HepG2 (cell line): ENCODE data around the gene PLLP. TPM values are rescaled to one million over a fixed set of nuclear protein-coding genes. Genes with fewer than 3 reads are reported as not detected.

Experiments
- ATF7-NPFF ChIP-seq: sonication (generic); formaldehyde crosslinking; IDR thresholded peaks from 2 replicates; pipeline ENCODE4 v1.8.1; 2023; ENCODE audit warnings: mild to moderate bottlenecking, low read depth, missing genetic modification reagents, moderate library complexity
- CBX1 ChIP-seq: IDR thresholded peaks from one replicate; pipeline ENCODE4 v1.6.1; 2016; ENCODE audit warnings: antibody characterized with exemption, low read depth
- GLI4 ChIP-seq: sonication (generic); formaldehyde crosslinking; IDR thresholded peaks from 2 replicates; pipeline ENCODE4 v1.5.1; 2020; ENCODE audit warnings: missing genetic modification reagents, mild to moderate bottlenecking, moderate library complexity, borderline replicate concordance
- HMG20A ChIP-seq: IDR thresholded peaks from 2 replicates; pipeline ENCODE4 v1.6.1; 2016; ENCODE audit warnings: borderline replicate concordance
- KLF15 ChIP-seq: sonication (generic); formaldehyde crosslinking; IDR thresholded peaks from 2 replicates; pipeline ENCODE4 v1.8.1; 2023; ENCODE audit warnings: borderline replicate concordance, mild to moderate bottlenecking, inconsistent platforms, missing genetic modification reagents, mixed read lengths
- LCORL ChIP-seq, 2 experiments: fragments of 450-650 bp in 1 of 2; sonication (generic) in 1 of 2; formaldehyde crosslinking in 1 of 2; IDR thresholded peaks; 2 replicates each; pipeline versions ENCODE4 v1.5.0 to v1.6.1; 2017 to 2020; ENCODE audit warnings: antibody characterized with exemption in 1 of 2, missing genetic modification reagents in 1 of 2
- MEF2D ChIP-seq: sonication (generic); formaldehyde crosslinking; IDR thresholded peaks from 2 replicates; pipeline ENCODE4 v1.5.1; 2020; ENCODE audit warnings: mild to moderate bottlenecking, missing genetic modification reagents
- RBM22 ChIP-seq: fragments of 200-400 bp; formaldehyde crosslinking; optimal IDR thresholded peaks from 2 replicates; pipeline ENCODE3; 2017; ENCODE audit warnings: mild to moderate bottlenecking, low read length, moderate library complexity
- SP140L ChIP-seq: sonication (generic); formaldehyde crosslinking; IDR thresholded peaks from 2 replicates; pipeline ENCODE4 v1.4.0; 2020; ENCODE audit warnings: missing genetic modification reagents, borderline replicate concordance
- TBX3 ChIP-seq: fragments of 450-650 bp; IDR thresholded peaks from 2 replicates; pipeline ENCODE4 v1.6.1; 2017; ENCODE audit warnings: antibody characterized with exemption, mild to moderate bottlenecking, inconsistent platforms, borderline replicate concordance
- YEATS2 ChIP-seq: sonication (generic); formaldehyde crosslinking; IDR thresholded peaks from 2 replicates; pipeline ENCODE4 v1.4.0; 2020; ENCODE audit warnings: missing genetic modification reagents, borderline replicate concordance
- ZFP36L1 ChIP-seq: sonication (generic); formaldehyde crosslinking; IDR thresholded peaks from 2 replicates; pipeline ENCODE4 v1.8.0; 2022; ENCODE audit warnings: mild to moderate bottlenecking, missing genetic modification reagents, moderate library complexity
- ZFP36L2 ChIP-seq: sonication (generic); formaldehyde crosslinking; IDR thresholded peaks from 2 replicates; pipeline ENCODE4 v1.4.0; 2020; ENCODE audit warnings: missing genetic modification reagents
- ZKSCAN5 ChIP-seq: sonication (generic); formaldehyde crosslinking; IDR thresholded peaks from 2 replicates; pipeline ENCODE4 v1.5.1; 2020; ENCODE audit warnings: mild to moderate bottlenecking, missing genetic modification reagents
- ZNF138 ChIP-seq: sonication (generic); formaldehyde crosslinking; IDR thresholded peaks from 2 replicates; pipeline ENCODE4 v1.5.0; 2020; ENCODE audit warnings: mild to moderate bottlenecking, low read depth, missing genetic modification reagents
- ZNF569 ChIP-seq: sonication (generic); formaldehyde crosslinking; IDR thresholded peaks from 2 replicates; pipeline ENCODE4 v1.5.0; 2020; ENCODE audit warnings: mild to moderate bottlenecking, missing genetic modification reagents, moderate library complexity, borderline replicate concordance
- ZSCAN21 ChIP-seq: sonication (generic); formaldehyde crosslinking; IDR thresholded peaks from 2 replicates; pipeline ENCODE4 v1.8.0; 2022; ENCODE audit warnings: mild to moderate bottlenecking, missing genetic modification reagents, moderate library complexity, borderline replicate concordance
- polyA plus RNA-seq, 8 experiments: library from polyadenylated mRNA; depleted of rRNA in 3 of 8; stranded (reverse) in 7 of 8; unstranded in 1 of 8; fragments of >200 nt; fragmentation: Illumina TruSeq in 4 of 8; extraction: Trizol in 4 of 8; gene quantifications; 2 replicates each; pipeline versions ENCODE4 v1.2.1 to v1.2.3, GENCODE V29; 2011 to 2016; ENCODE audit warnings: low read depth in 4 of 8, missing spikeins in 1 of 8, mixed read lengths in 1 of 8; ENCODE audit not compliant: insufficient read depth in 1 of 8
- total RNA-seq, 5 experiments: library from RNA; depleted of rRNA; stranded (reverse); fragments of >200 nt; fragmentation: Illumina TruSeq; extraction: Trizol; gene quantifications; 2 replicates each; pipeline ENCODE4 v1.2.3, GENCODE V29; 2016; ENCODE audit warnings: low read depth in 1 of 5
- TF ChIP-seq, protein P1 (sequence below): sonication (generic); formaldehyde crosslinking; IDR thresholded peaks from 2 replicates; pipeline ENCODE4 v1.8.1; 2023; ENCODE audit warnings: missing genetic modification reagents, inconsistent platforms, borderline replicate concordance
- TF ChIP-seq, protein P2 (sequence below): sonication (generic); formaldehyde crosslinking; IDR thresholded peaks from 2 replicates; pipeline ENCODE4 v1.5.1; 2020; ENCODE audit warnings: missing genetic modification reagents, mild to moderate bottlenecking, borderline replicate concordance
- TF ChIP-seq, protein P3 (sequence below): IDR thresholded peaks from 2 replicates; pipeline ENCODE4 v1.6.1; 2016; ENCODE audit warnings: control low read depth
- TF ChIP-seq, protein P4 (sequence below): sonication (generic); formaldehyde crosslinking; conservative IDR thresholded peaks from 2 replicates; pipeline ENCODE4 v1.8.0; 2022; ENCODE audit warnings: low read depth, missing genetic modification reagents
- TF ChIP-seq, protein P5 (sequence below): sonication (generic); formaldehyde crosslinking; IDR thresholded peaks from 2 replicates; pipeline ENCODE4 v1.5.0; 2020; ENCODE audit warnings: missing genetic modification reagents

Gene PLLP
- total and polyA plus RNA-seq, 2 of the 13 experiments (the other 11 are each of a cell fraction or from before 2014, with no cell fraction given) = 60.6 to 127 TPM

- TF ChIP-seq, protein P1, sequence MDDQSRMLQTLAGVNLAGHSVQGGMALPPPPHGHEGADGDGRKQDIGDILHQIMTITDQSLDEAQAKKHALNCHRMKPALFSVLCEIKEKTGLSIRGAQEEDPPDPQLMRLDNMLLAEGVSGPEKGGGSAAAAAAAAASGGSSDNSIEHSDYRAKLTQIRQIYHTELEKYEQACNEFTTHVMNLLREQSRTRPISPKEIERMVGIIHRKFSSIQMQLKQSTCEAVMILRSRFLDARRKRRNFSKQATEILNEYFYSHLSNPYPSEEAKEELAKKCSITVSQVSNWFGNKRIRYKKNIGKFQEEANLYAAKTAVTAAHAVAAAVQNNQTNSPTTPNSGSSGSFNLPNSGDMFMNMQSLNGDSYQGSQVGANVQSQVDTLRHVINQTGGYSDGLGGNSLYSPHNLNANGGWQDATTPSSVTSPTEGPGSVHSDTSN = peak; percentile 45; the same call in 1 of the 2 replicates
- TF ChIP-seq KLF15 (peak; percentile 83; the same call in 1 of the 2 replicates), SP140L (CRISPR knock-in tag) (0 out of 2 replicates have a peak, but pooled peaks have one; percentile 22), ZFP36L2 (CRISPR knock-in tag) (no peak; the same call in 1 of the 2 replicates), TBX3 (no peak; the same call in 1 of the 2 replicates), GLI4 (CRISPR knock-in tag) (peak; percentile 75; the same call in 1 of the 2 replicates), YEATS2 (0 out of 2 replicates have a peak, but pooled peaks have one; percentile 20), ZFP36L1 (peak; percentile 85; the same call in 1 of the 2 replicates), ZKSCAN5 (0 out of 2 replicates have a peak, but pooled peaks have one; percentile 46), CBX1 (peak; percentile 74), ATF7-NPFF (CRISPR knock-in tag) (0 out of 2 replicates have a peak, but pooled peaks have one; percentile 22), LCORL (IDR thresholded peaks at IDR 0.05) (no peak), LCORL (CRISPR knock-in tag; IDR thresholded peaks at IDR 0.05) (peak; percentile 95), RBM22 (peak; percentile 97), ZSCAN21 (CRISPR knock-in tag) (peak; percentile 65), HMG20A (peak; percentile 18; the same call in 1 of the 2 replicates), ZNF138 (CRISPR knock-in tag) (0 out of 2 replicates have a peak, but pooled peaks have one; percentile 59), ZNF569 (peak; percentile 66; the same call in 1 of the 2 replicates), MEF2D (CRISPR knock-in tag) (peak; percentile 96)
- TF ChIP-seq, protein P2, sequence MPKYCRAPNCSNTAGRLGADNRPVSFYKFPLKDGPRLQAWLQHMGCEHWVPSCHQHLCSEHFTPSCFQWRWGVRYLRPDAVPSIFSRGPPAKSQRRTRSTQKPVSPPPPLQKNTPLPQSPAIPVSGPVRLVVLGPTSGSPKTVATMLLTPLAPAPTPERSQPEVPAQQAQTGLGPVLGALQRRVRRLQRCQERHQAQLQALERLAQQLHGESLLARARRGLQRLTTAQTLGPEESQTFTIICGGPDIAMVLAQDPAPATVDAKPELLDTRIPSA (CRISPR knock-in tag) = no peak
- TF ChIP-seq, protein P3, sequence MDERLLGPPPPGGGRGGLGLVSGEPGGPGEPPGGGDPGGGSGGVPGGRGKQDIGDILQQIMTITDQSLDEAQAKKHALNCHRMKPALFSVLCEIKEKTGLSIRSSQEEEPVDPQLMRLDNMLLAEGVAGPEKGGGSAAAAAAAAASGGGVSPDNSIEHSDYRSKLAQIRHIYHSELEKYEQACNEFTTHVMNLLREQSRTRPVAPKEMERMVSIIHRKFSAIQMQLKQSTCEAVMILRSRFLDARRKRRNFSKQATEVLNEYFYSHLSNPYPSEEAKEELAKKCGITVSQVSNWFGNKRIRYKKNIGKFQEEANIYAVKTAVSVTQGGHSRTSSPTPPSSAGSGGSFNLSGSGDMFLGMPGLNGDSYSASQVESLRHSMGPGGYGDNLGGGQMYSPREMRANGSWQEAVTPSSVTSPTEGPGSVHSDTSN (CRISPR knock-in tag) = peak; percentile 43; the same call in 1 of the 2 replicates
- TF ChIP-seq, protein P4, sequence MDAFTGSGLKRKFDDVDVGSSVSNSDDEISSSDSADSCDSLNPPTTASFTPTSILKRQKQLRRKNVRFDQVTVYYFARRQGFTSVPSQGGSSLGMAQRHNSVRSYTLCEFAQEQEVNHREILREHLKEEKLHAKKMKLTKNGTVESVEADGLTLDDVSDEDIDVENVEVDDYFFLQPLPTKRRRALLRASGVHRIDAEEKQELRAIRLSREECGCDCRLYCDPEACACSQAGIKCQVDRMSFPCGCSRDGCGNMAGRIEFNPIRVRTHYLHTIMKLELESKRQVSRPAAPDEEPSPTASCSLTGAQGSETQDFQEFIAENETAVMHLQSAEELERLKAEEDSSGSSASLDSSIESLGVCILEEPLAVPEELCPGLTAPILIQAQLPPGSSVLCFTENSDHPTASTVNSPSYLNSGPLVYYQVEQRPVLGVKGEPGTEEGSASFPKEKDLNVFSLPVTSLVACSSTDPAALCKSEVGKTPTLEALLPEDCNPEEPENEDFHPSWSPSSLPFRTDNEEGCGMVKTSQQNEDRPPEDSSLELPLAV = no peak
- TF ChIP-seq, protein P5, sequence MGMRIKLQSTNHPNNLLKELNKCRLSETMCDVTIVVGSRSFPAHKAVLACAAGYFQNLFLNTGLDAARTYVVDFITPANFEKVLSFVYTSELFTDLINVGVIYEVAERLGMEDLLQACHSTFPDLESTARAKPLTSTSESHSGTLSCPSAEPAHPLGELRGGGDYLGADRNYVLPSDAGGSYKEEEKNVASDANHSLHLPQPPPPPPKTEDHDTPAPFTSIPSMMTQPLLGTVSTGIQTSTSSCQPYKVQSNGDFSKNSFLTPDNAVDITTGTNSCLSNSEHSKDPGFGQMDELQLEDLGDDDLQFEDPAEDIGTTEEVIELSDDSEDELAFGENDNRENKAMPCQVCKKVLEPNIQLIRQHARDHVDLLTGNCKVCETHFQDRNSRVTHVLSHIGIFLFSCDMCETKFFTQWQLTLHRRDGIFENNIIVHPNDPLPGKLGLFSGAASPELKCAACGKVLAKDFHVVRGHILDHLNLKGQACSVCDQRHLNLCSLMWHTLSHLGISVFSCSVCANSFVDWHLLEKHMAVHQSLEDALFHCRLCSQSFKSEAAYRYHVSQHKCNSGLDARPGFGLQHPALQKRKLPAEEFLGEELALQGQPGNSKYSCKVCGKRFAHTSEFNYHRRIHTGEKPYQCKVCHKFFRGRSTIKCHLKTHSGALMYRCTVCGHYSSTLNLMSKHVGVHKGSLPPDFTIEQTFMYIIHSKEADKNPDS (CRISPR knock-in tag) = no peak
These were observed 15.4 kb upstream of the PLLP start (continued) for GRCh38 chr16:57299719-57300386.
